ENCODE results near the gene ADAT3. TPM values are rescaled to one million over a fixed set of nuclear protein-coding genes. Genes with fewer than 3 reads are reported as not detected.

ADAT3 gene
- total RNA-seq, 1 donor from 2014 or later, result 1.7 TPM

- DNase-seq (ENCODE audit: low read depth in 2 of 2), result no peak
These were observed 50.9 kb downstream of the ADAT3 start for GRCh38 chr19:1956122-1956494.

- no peak for DNase-seq (ENCODE audit: low read depth in 2 of 2)
These were observed 51.8 kb downstream of the ADAT3 start for GRCh38 chr19:1956868-1957492.

GRCh38 chr19:1957562-1958248, 52.5 kb downstream of the ADAT3 start:
- no peak for DNase-seq (ENCODE audit: low read depth in 2 of 2)

- DNase-seq (ENCODE audit: low read depth in 2 of 2), result no peak
These were observed 54.9 kb downstream of the ADAT3 start for GRCh38 chr19:1959928-1960589.

- no peak for DNase-seq (ENCODE audit: low read depth in 2 of 2)
These were observed 56.0 kb downstream of the ADAT3 start for GRCh38 chr19:1961000-1961883.

- no peak for DNase-seq (ENCODE audit: low read depth in 2 of 2)
These were observed 57.5 kb downstream of the ADAT3 start for GRCh38 chr19:1962674-1963073.

Other genes starting within 250 kb of the ADAT3 start
- gene ONECUT3, start 151.9 kb upstream of the ADAT3 start, total RNA-seq, result not detected in 2 replicates
- gene ATP8B3, start 93.1 kb upstream of the ADAT3 start, total RNA-seq, result 0.76 and 0.90 TPM in 2 replicates
- gene REXO1, start 56.9 kb upstream of the ADAT3 start, total RNA-seq, result 3.7 and 8.0 TPM in 2 replicates
- 3.7 and 6.7 TPM in 2 replicates for gene KLF16, start 41.8 kb upstream of the ADAT3 start, total RNA-seq
- gene ABHD17A, start 19.9 kb upstream of the ADAT3 start, total RNA-seq, result 70.1 and 93.4 TPM in 2 replicates
- gene SCAMP4, start within 50 bp of the ADAT3 start, total RNA-seq, result 18.2 and 37.9 TPM in 2 replicates
- gene CSNK1G2, start 35.8 kb downstream of the ADAT3 start, total RNA-seq, result 62.8 and 78.1 TPM in 2 replicates
- 32.5 and 52.0 TPM in 2 replicates for gene BTBD2, start 110.3 kb downstream of the ADAT3 start, total RNA-seq
- 105 and 109 TPM in 2 replicates for gene MKNK2, start 145.8 kb downstream of the ADAT3 start, total RNA-seq
- gene MOB3A, start 190.9 kb downstream of the ADAT3 start, total RNA-seq, result 14.8 and 22.8 TPM in 2 replicates
- gene IZUMO4, start 191.5 kb downstream of the ADAT3 start, total RNA-seq, result 0.76 and 0.77 TPM in 2 replicates
- 57.6 and 85.2 TPM in 2 replicates for gene AP3D1, start 246.2 kb downstream of the ADAT3 start, total RNA-seq

Measured in dermis microvascular lymphatic vessel endothelial cell (primary cell).